Endometrial microvascular endothelial cells (primary cell): Measurements from ENCODE around the gene EEFSEC. TPM values are rescaled to one million over a fixed set of nuclear protein-coding genes. Genes with fewer than 3 reads are reported as not detected.

Experiments
- in situ Hi-C: cut with HindIII; loops from 2 replicates; pipeline ENCODE4 v1.10.0; 2017; ENCODE audit warnings: low sequenced_read_pairs, low pct_unique_long_range_greater_than_20kb; ENCODE audit errors: inconsistent ontology term
- total RNA-seq: library from RNA; depleted of rRNA; stranded (reverse); fragments of >200 nt; gene quantifications from one replicate; pipeline ENCODE4 v1.2.3, GENCODE V29; 2015; ENCODE audit errors: inconsistent ontology term

The EEFSEC gene
- total RNA-seq, 1 donor from 2014 or later = 21.7 TPM

- in situ Hi-C loops = no loop called here
These were observed 79.3 kb downstream of the EEFSEC start for GRCh38 chr3:128232376-128233178.

GRCh38 chr3:128235207-128235926, 82.1 kb downstream of the EEFSEC start:
- in situ Hi-C loops = no loop called here

GRCh38 chr3:128236657-128237056, 83.4 kb downstream of the EEFSEC start:
- in situ Hi-C loops = no loop called here

GRCh38 chr3:128237348-128238183, 84.3 kb downstream of the EEFSEC start:
- in situ Hi-C loops = no loop called here

GRCh38 chr3:128238184-128238489, 84.9 kb downstream of the EEFSEC start:
- in situ Hi-C loops = no loop called here

- in situ Hi-C loops = no loop called here
These were observed 86.0 kb downstream of the EEFSEC start for GRCh38 chr3:128239304-128239703.

- in situ Hi-C loops = no loop called here
These were observed 87.0 kb downstream of the EEFSEC start for GRCh38 chr3:128240232-128240631.

GRCh38 chr3:128241741-128242140, 88.5 kb downstream of the EEFSEC start:
- in situ Hi-C loops = no loop called here

- in situ Hi-C loops = no loop called here
These were observed 89.7 kb downstream of the EEFSEC start for GRCh38 chr3:128242818-128243601.

- in situ Hi-C loops = no loop called here
These were observed 90.6 kb downstream of the EEFSEC start for GRCh38 chr3:128243602-128244504.

GRCh38 chr3:128245460-128245859, 92.2 kb downstream of the EEFSEC start:
- in situ Hi-C loops = no loop called here

- in situ Hi-C loops = no loop called here
These were observed 94.6 kb downstream of the EEFSEC start for GRCh38 chr3:128247666-128248409.

GRCh38 chr3:128252083-128252482, 98.8 kb downstream of the EEFSEC start:
- in situ Hi-C loops = no loop called here

- in situ Hi-C loops = no loop called here
These were observed 99.9 kb downstream of the EEFSEC start for GRCh38 chr3:128253150-128253549.

GRCh38 chr3:128254066-128254590, 100.8 kb downstream of the EEFSEC start:
- in situ Hi-C loops = no loop called here

- in situ Hi-C loops = no loop called here
These were observed 101.7 kb downstream of the EEFSEC start for GRCh38 chr3:128254967-128255366.

GRCh38 chr3:128256131-128256530, 102.8 kb downstream of the EEFSEC start:
- in situ Hi-C loops = no loop called here
